ENCODE results near the gene KLRF1.

- TF ChIP-seq MAX (IDR thresholded peaks at IDR 0.05; ENCODE audit: low read depth, low read length): no peak
- TF ChIP-seq CTCF (IDR thresholded peaks at IDR 0.05; ENCODE audit: low read depth, low read length): no peak
- TF ChIP-seq POLR2A (IDR thresholded peaks at IDR 0.05; ENCODE audit: extremely low read depth, insufficient read length): no peak
These were observed 45.9 kb upstream of the KLRF1 start for GRCh38 chr12:9781360-9781759.
